Stimulated activated CD8-positive, alpha-beta memory T cell treated with anti-CD3 and anti-CD28 coated beads, Interleukin-15, amount 100 ng/mL, for 1 hour (primary cell): ENCODE measurements around the gene MACROH2A1.

ENCODE experiments used
- DNase-seq: peaks from one replicate; pipeline ENCODE4 v3.0.0-alpha.2; 2020; ENCODE audit warnings: low read depth

MACROH2A1 gene

GRCh38 chr5:135397084-135397483, 1.9 kb downstream of the MACROH2A1 start:
- DNase-seq: no peak

DNA sequence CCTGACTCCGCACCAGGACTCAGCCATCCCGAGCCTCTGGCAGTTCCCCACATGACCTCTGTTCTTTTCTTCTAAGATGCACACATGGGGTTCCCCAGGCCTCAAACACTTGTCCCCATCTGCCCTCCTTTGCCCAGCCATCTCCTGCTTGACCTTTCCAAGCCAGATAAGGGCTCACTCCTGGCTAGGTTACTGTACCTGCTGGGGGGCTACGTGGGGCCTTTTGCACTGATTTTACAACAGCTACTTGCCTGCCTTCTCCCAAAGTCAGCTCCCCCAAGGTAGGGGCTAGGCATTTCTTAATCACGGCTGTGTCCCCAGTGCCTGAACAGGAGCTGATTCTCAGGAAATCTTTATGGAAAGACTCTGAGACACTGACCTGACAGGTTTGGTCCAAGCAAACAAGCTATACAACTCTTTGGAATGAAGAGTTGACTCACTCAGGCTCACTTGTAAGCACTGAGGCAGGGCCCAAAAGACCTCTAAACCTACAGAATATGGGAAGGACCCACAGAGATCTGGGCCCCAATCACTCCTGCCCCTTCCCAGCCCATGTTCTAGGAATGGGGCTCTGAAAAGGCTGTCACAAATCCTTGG, 2.5 kb downstream of the MACROH2A1 start:
- DNase-seq: no peak

DNA sequence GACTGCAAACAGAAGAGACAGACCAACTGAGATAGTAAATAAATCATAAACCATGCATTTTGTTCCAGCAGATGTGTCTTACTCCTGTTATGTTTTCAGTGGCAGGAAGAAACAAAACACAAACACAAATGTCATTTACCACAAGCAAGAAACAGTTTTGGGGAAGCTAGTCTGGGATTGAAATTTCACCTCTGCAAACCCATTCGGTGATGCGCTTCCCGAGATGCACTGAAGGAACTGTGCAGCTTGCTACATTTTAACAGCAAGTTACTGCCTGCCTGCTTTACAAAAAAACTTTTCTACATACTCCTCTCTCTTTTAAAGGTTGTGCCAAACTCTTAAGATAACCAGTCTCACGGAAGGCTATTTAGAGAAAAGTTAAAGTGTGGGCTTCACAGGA, 3.2 kb downstream of the MACROH2A1 start:
- no peak for DNase-seq

- DNase-seq: no peak
These were observed 3.6 kb downstream of the MACROH2A1 start for GRCh38 chr5:135395451-135395850.

- DNase-seq: no peak
These were observed 4.9 kb downstream of the MACROH2A1 start for GRCh38 chr5:135394095-135394494.

DNA sequence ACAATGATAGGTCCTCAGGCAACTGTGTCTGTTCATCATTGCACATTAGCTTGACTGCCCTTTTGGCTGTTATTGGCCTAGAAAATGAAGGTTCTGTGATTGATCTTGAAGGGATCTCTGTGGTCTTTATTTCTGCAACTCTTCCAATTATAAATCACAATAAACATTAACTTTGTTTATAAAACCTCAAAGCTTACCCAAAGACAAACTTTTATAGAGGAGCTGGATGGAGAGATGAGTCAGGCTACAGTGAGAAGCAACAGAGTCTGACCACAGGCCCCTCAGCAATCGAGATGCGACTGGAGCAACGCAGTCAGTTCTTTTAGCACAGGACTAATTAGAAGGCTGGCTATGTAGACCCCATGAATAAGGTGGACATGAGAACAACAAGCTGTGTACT, 5.3 kb downstream of the MACROH2A1 start:
- no peak for DNase-seq

DNA sequence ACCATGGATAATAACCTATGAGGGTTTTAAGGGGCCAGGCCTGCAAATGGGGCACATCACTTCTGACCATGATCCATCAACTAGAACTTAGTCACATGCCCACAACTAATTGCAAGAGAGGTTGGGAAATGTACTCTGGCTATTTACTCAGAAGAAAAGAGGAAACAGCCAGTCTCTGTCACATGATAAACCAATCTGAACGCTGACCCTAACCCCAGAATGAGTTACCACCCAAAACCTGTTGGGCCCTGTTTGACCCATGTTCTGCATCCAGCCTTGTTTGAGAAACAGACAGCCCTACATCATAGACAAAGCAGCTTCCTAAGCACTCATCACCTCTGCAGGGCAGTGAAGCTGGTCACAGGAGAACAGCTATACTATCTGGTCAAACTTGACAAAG, 5.8 kb downstream of the MACROH2A1 start:
- DNase-seq: no peak

DNA sequence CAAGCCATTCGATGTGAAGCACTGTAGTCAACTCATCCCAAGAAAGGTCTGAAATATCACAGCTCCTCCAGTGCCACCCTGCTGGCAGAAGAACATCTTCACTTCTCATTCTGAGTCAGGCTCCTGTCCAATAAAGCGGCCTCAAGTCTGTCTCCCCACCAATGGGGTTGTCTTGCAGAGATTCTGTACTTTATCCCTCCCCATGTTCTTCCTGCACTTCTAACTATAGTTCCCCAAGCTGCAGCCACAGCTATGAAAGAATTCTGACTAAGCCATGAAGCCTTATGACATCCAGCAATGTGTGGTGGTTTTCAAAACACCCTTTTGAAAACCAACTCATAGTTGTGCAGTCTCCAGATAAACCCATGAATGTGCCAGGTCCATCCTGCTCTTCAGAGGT, 6.8 kb downstream of the MACROH2A1 start:
- DNase-seq: no peak

DNA sequence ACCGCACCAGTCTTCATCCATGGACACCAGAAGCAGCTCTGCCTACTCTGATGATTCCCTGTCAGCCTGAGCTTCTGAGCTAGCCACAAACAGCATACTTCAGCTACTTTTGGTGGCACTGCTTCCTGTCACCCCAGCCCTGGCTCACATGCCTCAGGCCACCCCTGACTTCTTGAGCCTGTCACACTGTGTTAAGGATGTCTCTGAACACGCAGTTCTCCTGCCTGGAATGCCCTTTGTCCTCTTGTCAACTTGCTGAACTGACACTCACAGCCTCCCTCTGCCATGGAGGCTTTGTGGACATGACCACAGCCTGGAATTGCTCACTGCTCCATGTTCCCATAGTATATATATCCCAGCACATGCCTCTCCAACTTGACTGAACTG, 7.2 kb downstream of the MACROH2A1 start:
- DNase-seq: no peak

DNA sequence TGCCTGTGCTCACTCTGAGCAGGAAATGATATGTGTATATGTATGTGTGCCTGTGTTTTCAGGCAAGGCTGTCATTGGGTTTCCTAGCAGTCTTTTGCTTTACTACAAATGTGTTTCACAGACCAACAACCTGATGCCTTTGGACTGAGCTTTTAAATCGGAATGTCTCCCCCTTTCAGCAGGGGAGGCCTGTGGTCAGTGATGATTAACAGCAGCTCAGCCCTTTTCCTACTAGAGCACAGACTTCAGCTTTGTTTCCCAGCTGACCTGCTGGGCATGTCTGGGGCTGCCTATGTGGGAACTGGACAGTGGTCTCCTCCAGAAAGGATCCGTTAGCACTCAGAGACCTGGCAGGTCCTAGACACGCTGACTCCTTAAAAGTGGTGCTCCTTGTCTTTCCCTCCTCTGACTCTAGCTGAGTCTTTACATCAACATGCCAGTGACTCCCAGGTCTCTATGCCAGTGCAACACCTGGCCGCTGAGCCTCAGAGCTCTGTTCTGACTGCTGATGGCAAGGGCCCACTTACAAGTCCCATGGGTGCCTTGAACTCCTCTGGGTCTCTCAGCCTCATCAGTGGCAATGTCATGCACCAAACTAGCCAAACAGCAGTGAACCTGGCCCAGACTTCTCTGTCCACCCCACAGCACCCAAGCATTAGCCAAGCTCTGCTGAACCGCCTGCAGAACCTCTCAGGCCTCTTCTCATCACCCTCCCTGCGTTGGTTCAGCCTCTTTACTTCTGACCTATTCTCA, 7.7 kb downstream of the MACROH2A1 start:
- DNase-seq: no peak

DNA sequence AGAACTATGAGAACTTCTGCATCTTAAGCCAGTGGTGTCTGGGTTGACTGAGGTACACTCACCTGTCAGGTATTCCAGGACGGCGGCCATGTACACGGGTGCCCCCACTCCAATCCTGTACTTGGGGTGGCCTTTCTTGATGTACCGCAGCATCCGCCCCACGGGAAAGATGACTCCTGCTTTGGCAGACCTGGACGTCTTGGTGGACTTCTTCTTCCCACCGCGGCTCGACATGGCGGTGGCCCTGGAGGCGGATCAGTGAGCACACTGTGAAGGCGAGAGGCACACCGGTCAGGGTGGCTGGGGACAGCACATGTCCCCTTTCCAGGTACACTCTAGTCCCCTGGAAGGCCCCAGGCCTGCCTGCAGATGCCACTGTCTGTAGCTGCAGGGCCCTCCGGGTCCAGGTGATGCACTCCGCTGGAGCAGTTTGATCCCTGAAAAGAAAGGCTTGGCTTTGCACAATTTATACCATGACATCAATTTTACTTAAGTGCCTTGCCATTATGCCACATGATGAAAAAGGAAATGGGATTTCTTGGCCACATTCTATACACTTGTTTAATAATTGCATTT, 10.1 kb downstream of the MACROH2A1 start:
- DNase-seq: no peak

DNA sequence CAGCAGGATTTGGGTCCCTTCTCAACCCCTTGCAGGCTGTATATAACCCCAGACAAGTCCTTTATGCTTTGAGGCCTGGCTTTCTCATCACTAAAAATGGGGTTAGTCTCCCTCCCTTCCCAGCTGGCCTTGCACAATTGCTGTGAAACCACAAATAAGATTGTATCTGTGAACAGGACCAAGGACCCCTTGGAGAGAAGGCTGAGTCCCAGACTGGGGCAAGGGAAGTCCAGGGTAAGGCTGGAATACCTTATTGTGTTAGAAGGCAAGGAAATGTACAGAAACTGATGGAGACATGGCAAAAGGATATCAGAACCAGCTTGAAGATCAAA, 11.4 kb downstream of the MACROH2A1 start:
- no peak for DNase-seq

DNA sequence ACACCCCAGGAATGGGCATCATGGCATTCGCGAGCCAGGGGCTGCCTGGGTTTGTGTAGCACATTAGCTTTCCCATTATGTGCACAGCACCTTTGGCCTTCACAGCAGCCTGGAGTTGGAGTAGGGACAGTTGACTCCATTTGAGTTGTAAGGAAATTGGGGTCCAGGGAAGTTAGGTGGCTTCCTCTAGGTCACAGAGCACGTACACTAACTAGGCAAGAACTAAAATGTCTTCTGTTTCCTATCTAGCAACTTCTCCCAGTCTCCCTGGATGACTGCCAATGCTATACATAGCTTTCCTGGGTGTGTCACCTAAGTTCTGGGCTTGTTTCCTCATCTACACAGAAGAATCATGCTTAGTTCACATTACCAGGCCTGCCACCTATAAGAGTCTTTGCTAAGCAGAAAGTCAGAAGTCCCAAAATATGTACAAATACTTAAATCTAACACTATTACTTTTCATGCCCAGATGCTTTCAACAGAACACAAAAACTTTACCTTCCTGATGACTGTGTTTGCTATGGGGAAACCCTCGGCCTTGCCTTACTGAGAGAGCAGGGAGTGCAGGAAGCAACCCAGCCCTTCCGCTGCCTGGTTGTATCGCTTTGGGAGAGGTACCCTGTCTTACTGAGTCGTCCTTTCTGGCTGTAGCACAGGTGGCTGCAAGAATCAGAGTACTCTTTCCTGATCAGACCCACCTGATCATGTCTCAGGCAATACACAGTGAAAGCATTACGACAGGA, 12.0 kb downstream of the MACROH2A1 start:
- no peak for DNase-seq

GRCh38 chr5:135386096-135386495, 12.9 kb downstream of the MACROH2A1 start:
- no peak for DNase-seq

DNA sequence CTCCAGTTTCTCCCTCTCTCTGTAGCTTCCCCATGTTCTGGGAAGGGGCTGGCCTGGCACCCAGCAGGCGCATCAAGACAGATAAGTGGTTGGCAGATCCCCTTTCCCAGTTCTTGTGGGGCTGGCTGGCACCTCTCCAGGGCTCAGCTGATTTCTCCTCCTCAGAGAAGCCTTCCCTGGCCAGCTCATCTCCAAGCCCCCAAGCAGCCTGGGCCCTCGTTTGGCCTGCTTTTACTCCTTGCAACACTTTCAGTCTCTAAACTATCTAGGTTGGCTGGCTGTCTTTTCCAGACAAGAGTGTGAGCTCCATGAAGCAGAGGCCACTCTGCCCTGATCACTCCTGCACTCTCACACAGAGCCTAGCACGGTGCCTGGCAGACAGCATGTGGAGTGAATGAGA, 13.5 kb downstream of the MACROH2A1 start:
- DNase-seq: no peak

DNA sequence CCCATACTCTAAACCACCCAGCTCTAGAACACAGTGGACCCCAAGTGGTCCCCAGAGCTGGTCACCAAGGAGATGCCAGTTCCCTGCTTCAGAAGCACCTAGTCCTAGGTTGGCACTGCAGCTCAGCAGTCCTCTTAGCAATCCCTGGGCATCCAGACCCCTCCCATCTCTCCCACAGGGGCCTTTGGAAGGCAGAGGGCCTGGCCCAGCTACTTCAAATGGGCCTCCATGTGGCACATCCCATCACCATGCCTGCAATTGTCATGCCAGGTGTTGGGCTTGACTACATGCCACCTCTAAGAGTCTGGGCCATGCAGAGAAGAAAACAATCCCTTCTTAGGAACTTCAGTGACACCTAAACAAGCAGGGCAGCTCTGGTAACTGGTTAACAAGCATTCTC, 14.1 kb downstream of the MACROH2A1 start:
- DNase-seq: no peak

GRCh38 chr5:135383803-135384495, 15.1 kb downstream of the MACROH2A1 start:
- no peak for DNase-seq

DNA sequence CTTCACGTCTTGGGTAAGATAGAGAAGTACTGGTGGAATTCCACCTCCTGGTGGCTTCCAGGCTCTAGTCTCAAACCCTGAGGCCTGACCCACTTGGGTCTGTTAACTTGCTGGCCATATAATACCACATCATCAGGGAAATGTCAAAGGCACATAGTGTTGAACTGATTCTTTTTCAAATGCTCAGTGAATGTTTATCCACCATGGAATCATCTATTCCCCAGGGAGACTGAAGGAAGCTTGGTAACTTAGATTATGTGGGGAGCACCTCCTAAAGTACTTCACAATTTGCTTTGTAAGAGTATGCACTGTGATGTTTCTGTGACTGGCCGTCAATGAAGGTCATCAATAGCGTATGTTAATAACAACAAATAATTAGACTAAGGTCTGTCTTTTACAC, 16.1 kb downstream of the MACROH2A1 start:
- DNase-seq: no peak

GRCh38 chr5:135382106-135382790, 16.8 kb downstream of the MACROH2A1 start:
- DNase-seq: no peak

GRCh38 chr5:135379046-135379654, 19.9 kb downstream of the MACROH2A1 start:
- DNase-seq: no peak
